Measurements from ENCODE around the gene TAP1.
"Not testable (repeated sequence)": the region's sequence is repeated elsewhere in the genome, so short reads cannot be mapped to it uniquely, and the experiment has no call there.

TAP1 gene

DNA sequence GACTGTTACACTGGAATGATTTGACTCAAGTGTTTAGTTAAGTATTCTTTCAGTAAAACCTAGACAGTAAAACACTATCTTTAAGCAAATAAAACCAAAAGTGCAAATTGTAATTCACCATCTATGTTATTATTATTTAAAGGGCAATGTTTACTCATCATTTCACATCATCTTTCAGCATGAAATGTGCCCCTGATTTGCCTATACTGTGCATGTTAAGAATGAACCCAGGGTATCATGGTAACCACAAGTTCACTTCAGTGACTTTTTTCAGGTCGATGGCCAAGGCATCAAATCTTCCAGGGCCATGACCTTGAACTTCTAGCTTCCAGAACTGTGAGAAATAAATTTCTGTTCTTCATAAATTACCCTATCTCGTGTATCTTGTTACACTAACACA is 34.6 kb downstream of the TAP1 start:
- DNase-seq (ENCODE audit: low read depth): no peak
- TF ChIP-seq, protein P1, sequence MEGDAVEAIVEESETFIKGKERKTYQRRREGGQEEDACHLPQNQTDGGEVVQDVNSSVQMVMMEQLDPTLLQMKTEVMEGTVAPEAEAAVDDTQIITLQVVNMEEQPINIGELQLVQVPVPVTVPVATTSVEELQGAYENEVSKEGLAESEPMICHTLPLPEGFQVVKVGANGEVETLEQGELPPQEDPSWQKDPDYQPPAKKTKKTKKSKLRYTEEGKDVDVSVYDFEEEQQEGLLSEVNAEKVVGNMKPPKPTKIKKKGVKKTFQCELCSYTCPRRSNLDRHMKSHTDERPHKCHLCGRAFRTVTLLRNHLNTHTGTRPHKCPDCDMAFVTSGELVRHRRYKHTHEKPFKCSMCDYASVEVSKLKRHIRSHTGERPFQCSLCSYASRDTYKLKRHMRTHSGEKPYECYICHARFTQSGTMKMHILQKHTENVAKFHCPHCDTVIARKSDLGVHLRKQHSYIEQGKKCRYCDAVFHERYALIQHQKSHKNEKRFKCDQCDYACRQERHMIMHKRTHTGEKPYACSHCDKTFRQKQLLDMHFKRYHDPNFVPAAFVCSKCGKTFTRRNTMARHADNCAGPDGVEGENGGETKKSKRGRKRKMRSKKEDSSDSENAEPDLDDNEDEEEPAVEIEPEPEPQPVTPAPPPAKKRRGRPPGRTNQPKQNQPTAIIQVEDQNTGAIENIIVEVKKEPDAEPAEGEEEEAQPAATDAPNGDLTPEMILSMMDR (IDR thresholded peaks at IDR 0.05; ENCODE audit: insufficient read depth, low read depth, low read length, missing control alignments): no peak
- H3K4me3 ChIP-seq (ENCODE audit: low read depth, low read length): no peak overlapping the region

DNA sequence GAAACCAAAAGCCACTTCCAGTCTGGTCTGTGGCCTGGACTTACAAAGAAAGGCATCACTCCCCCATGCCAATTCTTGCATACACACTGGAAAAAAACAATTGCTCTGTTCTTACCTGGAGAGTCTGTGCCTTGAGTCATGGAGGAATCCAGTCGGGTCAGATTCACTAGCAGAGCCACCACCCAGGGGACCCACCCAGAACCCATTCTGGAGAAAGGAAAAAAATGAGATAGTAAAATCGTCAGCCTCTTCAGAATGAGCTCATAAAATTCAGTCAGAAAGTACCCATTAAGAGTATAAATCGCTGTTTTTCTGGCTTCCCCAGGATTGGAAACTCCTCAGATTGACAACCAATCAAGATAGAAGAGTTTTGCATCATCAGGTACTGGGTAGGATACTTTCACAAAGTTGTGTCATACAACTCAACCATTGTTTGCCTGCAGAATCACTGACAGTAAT is 36.7 kb downstream of the TAP1 start, which contains the start of gene HLA-DOB:
Gene HLA-DOB (minus strand): TSS at position 257 of the 459 bp plus-strand sequence. CDS start 51 bp downstream, at position 206.
- DNase-seq (ENCODE audit: low read depth): peak; percentile 73

DNA sequence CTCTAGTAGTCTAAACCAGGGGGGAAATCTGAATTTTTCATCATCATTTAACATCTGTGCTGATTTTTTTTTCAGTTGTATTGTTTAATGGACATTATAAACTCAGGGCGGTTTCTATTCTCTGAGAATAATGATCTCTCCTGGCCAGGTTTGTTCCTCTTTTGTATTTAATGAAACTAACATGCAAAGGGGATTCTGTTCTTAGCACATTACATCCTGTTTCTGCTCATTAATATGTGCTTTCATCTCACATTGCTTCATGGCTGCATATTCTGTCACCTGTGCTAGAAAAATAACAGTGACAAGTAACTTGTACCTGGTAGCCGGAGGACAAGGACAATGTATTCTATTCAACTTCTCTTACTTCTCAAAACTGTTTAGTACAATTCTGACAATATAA is 37.5 kb downstream of the TAP1 start:
- peak overlapping the region; percentile 79 for H3K4me3 ChIP-seq (ENCODE audit: low read depth, low read length)
- DNase-seq (ENCODE audit: low read depth): peak; percentile 73
- TF ChIP-seq, protein P1 (IDR thresholded peaks at IDR 0.05; ENCODE audit: insufficient read depth, low read depth, low read length, missing control alignments): no peak

More for the DNA sequence above, 36.7 kb downstream of the TAP1 start, which contains the start of gene HLA-DOB:
- H3K4me3 ChIP-seq (ENCODE audit: low read depth, low read length): peak within 1 kb of the TSS; percentile 79
- TF ChIP-seq, protein P1 (IDR thresholded peaks at IDR 0.05; ENCODE audit: insufficient read depth, low read depth, low read length, missing control alignments): no peak

DNA sequence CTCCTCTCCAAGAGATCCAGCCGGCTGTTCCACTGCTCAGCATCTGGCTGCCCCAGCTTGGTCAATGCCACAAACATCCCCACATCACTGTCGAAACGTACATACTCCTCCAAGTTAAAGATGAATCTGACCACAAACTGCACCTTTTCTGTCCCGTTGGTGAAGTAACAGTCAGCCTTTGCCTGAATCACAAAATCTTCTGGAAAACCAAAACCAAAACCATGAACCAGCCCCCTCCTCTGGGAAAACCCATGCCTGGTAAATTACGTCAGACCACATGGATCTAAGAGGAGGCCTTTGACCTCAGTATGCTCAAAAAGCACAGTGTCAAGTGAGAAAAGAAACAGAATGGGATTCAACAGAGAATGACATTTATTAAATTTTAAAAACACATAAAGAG is 38.4 kb downstream of the TAP1 start:
- peak overlapping the region; percentile 79 for H3K4me3 ChIP-seq (ENCODE audit: low read depth, low read length)

DNA sequence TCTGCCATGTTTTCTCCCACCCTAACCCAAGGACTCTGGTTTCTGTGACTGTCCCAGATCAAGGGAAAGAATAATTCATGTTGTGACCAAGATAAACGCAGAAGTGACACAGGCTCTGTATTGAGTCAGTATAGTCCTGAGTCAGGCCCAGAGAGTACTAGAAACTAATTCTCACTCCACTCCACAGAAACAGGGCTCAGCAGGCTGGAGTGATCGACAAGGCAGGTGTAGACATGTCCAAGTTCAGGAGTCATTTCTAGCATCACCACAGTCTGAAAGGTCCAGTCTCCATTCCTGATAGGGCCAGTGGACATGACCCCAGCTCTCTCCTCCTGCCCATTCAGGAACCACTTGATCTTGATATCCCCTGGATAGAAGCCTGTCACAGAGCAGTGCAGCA is 39.4 kb downstream of the TAP1 start:
- H3K4me3 ChIP-seq (ENCODE audit: low read depth, low read length): no peak overlapping the region
- peak; percentile 26 for DNase-seq (ENCODE audit: low read depth)
- TF ChIP-seq, protein P1 (IDR thresholded peaks at IDR 0.05; ENCODE audit: insufficient read depth, low read depth, low read length, missing control alignments): no peak

More for the DNA sequence above, 38.4 kb downstream of the TAP1 start:
- DNase-seq (ENCODE audit: low read depth): peak; percentile 17
- TF ChIP-seq, protein P1 (IDR thresholded peaks at IDR 0.05; ENCODE audit: insufficient read depth, low read depth, low read length, missing control alignments): no peak

DNA sequence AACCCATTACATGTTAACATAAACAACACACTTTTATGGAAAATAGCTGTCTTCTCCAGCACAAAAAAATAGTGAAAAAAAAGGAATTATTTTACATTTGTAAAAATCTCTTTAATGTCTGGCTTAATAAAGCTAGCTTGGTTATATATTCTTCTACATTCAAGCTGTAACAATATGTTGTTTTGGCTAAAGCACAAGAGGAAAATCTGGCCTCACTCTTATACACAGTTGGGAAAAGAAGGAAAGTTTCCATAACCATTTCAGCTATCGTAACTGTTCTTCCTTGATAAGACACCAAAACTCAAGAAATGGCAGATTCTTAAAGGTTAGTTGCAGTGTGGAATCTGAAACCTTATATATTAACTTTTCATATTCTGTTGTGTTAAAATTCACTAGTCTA is 44.3 kb downstream of the TAP1 start:
- H3K4me3 ChIP-seq (ENCODE audit: low read depth, low read length): no peak overlapping the region
- TF ChIP-seq, protein P1 (IDR thresholded peaks at IDR 0.05; ENCODE audit: insufficient read depth, low read depth, low read length, missing control alignments): no peak
- DNase-seq (ENCODE audit: low read depth): no peak

DNA sequence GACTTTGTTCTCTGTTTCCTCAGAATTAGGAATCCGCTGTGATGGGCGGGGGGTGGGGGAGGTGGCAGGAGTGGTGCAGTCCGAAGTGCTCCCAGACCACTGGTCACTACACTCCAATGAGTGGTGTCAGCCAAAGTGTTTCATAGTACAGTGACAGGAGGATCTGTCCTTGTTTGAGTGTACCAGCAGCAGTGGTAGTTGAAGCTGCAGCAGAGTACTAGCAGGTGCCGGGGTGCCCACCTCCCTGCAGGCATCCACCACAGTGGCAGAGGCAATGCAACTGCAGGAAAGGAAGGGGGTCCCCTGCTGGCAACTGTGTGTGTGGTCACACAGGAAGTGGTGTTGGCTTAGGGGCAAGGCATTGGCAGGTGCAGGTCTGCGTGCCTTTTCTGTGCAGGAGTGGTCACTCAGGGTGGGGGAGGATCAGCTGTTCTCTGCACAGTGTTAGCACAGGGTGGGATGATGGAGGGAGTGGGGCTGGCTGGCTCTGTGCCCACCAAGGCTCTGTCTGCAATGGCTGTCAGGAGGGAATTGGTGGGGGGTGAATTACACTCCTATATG is 46.4 kb downstream of the TAP1 start:
- TF ChIP-seq, protein P1 (IDR thresholded peaks at IDR 0.05; ENCODE audit: insufficient read depth, low read depth, low read length, missing control alignments): peak; percentile 3
- H3K4me3 ChIP-seq (ENCODE audit: low read depth, low read length): no peak overlapping the region
- no peak for DNase-seq (ENCODE audit: low read depth)

DNA sequence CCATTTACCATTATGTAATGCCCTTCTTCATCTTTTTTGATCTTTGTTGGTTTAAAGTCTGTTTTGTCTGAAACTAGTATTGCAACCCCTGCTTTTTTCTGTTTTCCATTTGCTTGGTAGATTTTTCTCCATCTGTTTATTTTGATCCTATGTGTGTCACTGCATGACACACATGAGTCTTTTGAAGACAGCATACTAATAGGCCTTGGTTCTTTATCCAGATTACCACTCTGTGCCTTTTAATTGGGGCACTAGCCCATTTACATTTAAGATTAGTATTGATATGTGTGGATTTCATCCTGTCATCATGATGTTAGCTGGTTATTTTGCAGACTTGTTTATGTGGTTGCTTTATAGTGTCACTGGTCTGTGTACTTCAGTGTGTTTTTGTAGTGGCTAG is 48.1 kb downstream of the TAP1 start:
- not testable (repeated sequence) for H3K4me3 ChIP-seq (ENCODE audit: low read depth, low read length); DNase-seq (ENCODE audit: low read depth)

All from GM12865 (cell line).